Measurements from ENCODE around the gene ZNF263.

Gene ZNF263

GRCh38 chr16:3282730-3283542 lies at the start of gene ZNF263:
TSS of gene ZNF263 (plus strand) at chr16:3283491. CDS start at chr16:3283819, 328 bp downstream.
- Histone ChIP-seq H3K27ac (peak within 1 kb of the TSS; percentile 98), H3K4me1 (ENCODE audit: control insufficient read depth in 1 of 2, insufficient read depth in 1 of 2, low read depth in 1 of 2, low read length in 1 of 2) (peaks cover 34 to 38% of the 10 kb centered on the region in 2 experiments), H3K9me3 (no peaks in the 10 kb centered on the region), H3K36me3 (peaks cover 10% of the 10 kb centered on the region), H3K27me3 (peaks cover 20% of the 10 kb centered on the region), H3K4me3 (ENCODE audit: low read depth in 1 of 2, low read length in 1 of 2) (peak within 1 kb of the TSS; percentile 79 to 99)
- TF ChIP-seq CTCF (IDR thresholded peaks at IDR 0.05), result peak; percentile 38

DNA sequence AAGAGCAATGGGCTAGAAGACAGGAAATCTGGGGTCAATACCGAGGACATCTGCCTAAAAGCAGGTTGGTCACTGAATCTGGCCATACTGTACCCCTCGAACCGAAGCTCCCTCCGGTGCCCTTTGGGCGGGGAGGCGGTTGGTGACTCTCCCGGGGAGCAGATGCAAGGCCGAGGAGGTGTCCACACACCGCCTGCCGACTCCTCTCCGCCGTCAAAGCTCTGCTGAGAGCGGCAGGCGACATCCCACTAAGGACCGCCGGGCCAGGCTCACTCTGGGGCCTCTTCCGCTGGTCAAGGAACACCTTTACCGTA lies 48.8 kb upstream of the ZNF263 start:
- no peaks in the 10 kb centered on the region for H3K9me3 ChIP-seq
- H3K36me3 ChIP-seq, result peaks cover 34% of the 10 kb centered on the region
- no peaks in the 10 kb centered on the region for H3K27me3 ChIP-seq
- peaks cover 25 to 27% of the 10 kb centered on the region in 2 experiments for H3K4me1 ChIP-seq (ENCODE audit: control insufficient read depth in 1 of 2, insufficient read depth in 1 of 2, low read depth in 1 of 2, low read length in 1 of 2)
- no peak for TF ChIP-seq CTCF (IDR thresholded peaks at IDR 0.05)
- H3K27ac ChIP-seq, result peak overlapping the region; percentile 99
- H3K4me3 ChIP-seq (ENCODE audit: low read depth in 1 of 2, low read length in 1 of 2), result peak overlapping the region; percentile 86 to 95

GRCh38 chr16:3234857-3235561 lies 48.3 kb upstream of the ZNF263 start, which contains the start of gene ZNF200:
TSS of gene ZNF200 (minus strand) at chr16:3235158. CDS start at chr16:3233755, 1,403 bp downstream.
- Histone ChIP-seq H3K9me3 (no peaks in the 10 kb centered on the region), H3K4me3 (ENCODE audit: low read depth in 1 of 2, low read length in 1 of 2) (peak within 1 kb of the TSS; percentile 86 to 95), H3K27me3 (no peaks in the 10 kb centered on the region), H3K4me1 (ENCODE audit: control insufficient read depth in 1 of 2, insufficient read depth in 1 of 2, low read depth in 1 of 2, low read length in 1 of 2) (peaks cover 27 to 29% of the 10 kb centered on the region in 2 experiments), H3K36me3 (peaks cover 32% of the 10 kb centered on the region), H3K27ac (peak within 1 kb of the TSS; percentile 99)
- TF ChIP-seq CTCF (IDR thresholded peaks at IDR 0.05), result peak; percentile 58

- no peaks in the 10 kb centered on the region for H3K27me3 ChIP-seq
- H3K4me3 ChIP-seq (ENCODE audit: low read depth in 1 of 2, low read length in 1 of 2), result no peak overlapping the region
- H3K4me1 ChIP-seq (ENCODE audit: control insufficient read depth in 1 of 2, insufficient read depth in 1 of 2, low read depth in 1 of 2, low read length in 1 of 2), result peaks cover 38 to 39% of the 10 kb centered on the region in 2 experiments
- H3K9me3 ChIP-seq, result no peaks in the 10 kb centered on the region
- peaks cover 33% of the 10 kb centered on the region for H3K36me3 ChIP-seq
- peak overlapping the region; percentile 71 for H3K27ac ChIP-seq
- TF ChIP-seq CTCF (IDR thresholded peaks at IDR 0.05), result no peak
Observed at GRCh38 chr16:3235856-3236669, 47.2 kb upstream of the ZNF263 start.

DNA sequence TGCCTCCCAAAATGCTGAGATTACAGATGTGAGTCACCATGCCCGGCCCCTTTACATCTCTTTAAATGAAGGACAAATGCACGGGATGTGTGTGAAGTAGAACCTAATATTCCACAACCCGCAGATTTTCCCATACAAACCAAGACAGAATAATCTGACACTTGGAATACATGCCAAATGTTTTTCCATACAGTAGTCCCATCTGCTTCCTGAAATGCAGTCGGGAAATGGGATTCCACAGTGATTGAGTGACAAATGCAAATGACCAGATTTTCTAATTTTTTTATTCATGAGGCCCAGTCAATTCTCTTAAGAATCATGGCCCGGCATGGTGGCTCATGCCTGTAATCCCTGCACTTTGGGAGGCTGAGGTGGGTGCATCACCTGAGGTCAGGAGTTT lies 41.5 kb upstream of the ZNF263 start:
- peaks cover 71% of the 10 kb centered on the region for H3K36me3 ChIP-seq
- no peaks in the 10 kb centered on the region for H3K9me3 ChIP-seq
- no peak for TF ChIP-seq CTCF (IDR thresholded peaks at IDR 0.05)
- peaks cover 58 to 59% of the 10 kb centered on the region in 2 experiments for H3K4me1 ChIP-seq (ENCODE audit: control insufficient read depth in 1 of 2, insufficient read depth in 1 of 2, low read depth in 1 of 2, low read length in 1 of 2)
- H3K27ac ChIP-seq, result peak overlapping the region; percentile 95
- H3K4me3 ChIP-seq (ENCODE audit: low read depth in 1 of 2, low read length in 1 of 2), result peak overlapping the region in 1 of 2 experiments; percentile 51
- H3K27me3 ChIP-seq, result no peaks in the 10 kb centered on the region

Data from neutrophil (primary cell).